Uterus (tissue), 4 donors: ENCODE results near the gene ULBP3. TPM values are rescaled to one million over a fixed set of nuclear protein-coding genes. Genes with fewer than 3 reads are reported as not detected.

Experiments
- total RNA-seq, 4 donors: library from RNA; depleted of rRNA in 3 of 4; stranded (reverse); fragments of >200 nt in 3 of 4; gene quantifications; one replicate each; pipeline versions ENCODE4 v1.1.0 to v1.2.4, GENCODE V29; 2014 to 2023
- donor health status: DM: yes; HTN: yes; CAD: no.

ULBP3 gene
- total RNA-seq, 4 donors from 2014 or later, result 0.61 to 2.9 TPM; not detected in 2

Other genes with a start within 250 kb of the ULBP3 start
- gene LRP11, start 204.8 kb downstream of the ULBP3 start, total RNA-seq, result 10 to 100 TPM; 22.0 to 61.7 (median 29.8) TPM
- under 1 TPM in 1 of 4 donors, not detected in 3; 0.55 TPM for gene RAET1E, start 171.0 kb downstream of the ULBP3 start, total RNA-seq
- 1 to 10 TPM in 1 of 4 donors, not detected in 3; 1.4 TPM for gene RAET1G, start 146.0 kb downstream of the ULBP3 start, total RNA-seq
- under 1 TPM in 2 of 4 donors, not detected in 2; 0.21 to 0.34 TPM for gene ULBP2, start 127.1 kb downstream of the ULBP3 start, total RNA-seq
- gene ULBP1, start 105.2 kb downstream of the ULBP3 start, total RNA-seq, result not detected
- gene RAET1L, start 43.6 kb downstream of the ULBP3 start, total RNA-seq, result not detected
- gene PPP1R14C, start 73.9 kb upstream of the ULBP3 start, total RNA-seq, result 1 to 10 TPM in 2 of 4 donors, not detected in 2; 2.1 to 2.9 TPM